ENCODE data around the gene TBC1D2B.

The TBC1D2B gene

DNA sequence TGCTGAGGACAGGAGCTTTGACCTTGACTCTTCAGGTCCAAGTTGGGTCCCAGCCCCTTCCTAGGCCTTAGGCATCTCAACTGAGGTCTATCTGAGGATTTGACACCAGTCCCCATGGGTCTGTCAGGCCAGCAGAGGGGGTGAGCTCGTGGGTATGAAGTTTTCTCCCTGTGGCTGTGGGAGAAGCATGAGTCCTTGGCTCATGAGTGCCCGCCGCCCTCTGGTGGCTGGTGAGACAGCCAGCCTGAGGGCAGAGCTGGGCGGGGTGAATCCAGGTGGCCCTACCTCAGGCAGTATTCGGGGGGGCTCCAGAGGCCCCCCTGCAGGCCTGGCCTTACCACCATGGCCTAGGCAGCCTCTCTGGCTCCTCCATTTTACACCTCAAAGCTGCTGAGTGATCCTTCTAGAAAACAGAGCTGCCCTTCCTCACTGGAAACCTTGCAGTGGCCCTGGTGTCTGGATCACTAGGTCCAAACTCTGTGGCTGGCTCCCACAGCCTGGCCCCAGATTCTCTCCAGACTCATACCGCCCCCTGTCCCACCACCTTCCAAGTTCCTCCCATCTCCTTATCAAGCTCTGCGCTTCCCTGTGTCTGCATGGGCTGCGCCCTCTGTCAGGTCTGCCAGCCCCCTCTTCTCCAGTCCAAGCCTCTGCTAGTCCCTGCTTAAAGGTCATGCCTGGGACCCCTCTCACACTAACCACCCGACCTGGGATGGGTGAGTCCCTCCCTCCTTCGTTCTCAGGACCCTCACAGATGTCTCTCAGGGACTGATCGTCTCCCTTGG is 31.0 kb upstream of the TBC1D2B start (continued):
- TF ChIP-seq, protein P1, sequence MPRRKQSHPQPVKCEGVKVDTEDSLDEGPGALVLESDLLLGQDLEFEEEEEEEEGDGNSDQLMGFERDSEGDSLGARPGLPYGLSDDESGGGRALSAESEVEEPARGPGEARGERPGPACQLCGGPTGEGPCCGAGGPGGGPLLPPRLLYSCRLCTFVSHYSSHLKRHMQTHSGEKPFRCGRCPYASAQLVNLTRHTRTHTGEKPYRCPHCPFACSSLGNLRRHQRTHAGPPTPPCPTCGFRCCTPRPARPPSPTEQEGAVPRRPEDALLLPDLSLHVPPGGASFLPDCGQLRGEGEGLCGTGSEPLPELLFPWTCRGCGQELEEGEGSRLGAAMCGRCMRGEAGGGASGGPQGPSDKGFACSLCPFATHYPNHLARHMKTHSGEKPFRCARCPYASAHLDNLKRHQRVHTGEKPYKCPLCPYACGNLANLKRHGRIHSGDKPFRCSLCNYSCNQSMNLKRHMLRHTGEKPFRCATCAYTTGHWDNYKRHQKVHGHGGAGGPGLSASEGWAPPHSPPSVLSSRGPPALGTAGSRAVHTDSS (tag by site-specific recombination; IDR thresholded peaks at IDR 0.05), result no peak
- 0 out of 2 replicates have a peak, but pooled peaks have one; percentile 57 for TF ChIP-seq ZNF660 (tag by site-specific recombination; IDR thresholded peaks at IDR 0.05)
- TF ChIP-seq, protein P2, sequence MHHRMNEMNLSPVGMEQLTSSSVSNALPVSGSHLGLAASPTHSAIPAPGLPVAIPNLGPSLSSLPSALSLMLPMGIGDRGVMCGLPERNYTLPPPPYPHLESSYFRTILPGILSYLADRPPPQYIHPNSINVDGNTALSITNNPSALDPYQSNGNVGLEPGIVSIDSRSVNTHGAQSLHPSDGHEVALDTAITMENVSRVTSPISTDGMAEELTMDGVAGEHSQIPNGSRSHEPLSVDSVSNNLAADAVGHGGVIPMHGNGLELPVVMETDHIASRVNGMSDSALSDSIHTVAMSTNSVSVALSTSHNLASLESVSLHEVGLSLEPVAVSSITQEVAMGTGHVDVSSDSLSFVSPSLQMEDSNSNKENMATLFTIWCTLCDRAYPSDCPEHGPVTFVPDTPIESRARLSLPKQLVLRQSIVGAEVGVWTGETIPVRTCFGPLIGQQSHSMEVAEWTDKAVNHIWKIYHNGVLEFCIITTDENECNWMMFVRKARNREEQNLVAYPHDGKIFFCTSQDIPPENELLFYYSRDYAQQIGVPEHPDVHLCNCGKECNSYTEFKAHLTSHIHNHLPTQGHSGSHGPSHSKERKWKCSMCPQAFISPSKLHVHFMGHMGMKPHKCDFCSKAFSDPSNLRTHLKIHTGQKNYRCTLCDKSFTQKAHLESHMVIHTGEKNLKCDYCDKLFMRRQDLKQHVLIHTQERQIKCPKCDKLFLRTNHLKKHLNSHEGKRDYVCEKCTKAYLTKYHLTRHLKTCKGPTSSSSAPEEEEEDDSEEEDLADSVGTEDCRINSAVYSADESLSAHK (tag by site-specific recombination; IDR thresholded peaks at IDR 0.05), result no peak

DNA sequence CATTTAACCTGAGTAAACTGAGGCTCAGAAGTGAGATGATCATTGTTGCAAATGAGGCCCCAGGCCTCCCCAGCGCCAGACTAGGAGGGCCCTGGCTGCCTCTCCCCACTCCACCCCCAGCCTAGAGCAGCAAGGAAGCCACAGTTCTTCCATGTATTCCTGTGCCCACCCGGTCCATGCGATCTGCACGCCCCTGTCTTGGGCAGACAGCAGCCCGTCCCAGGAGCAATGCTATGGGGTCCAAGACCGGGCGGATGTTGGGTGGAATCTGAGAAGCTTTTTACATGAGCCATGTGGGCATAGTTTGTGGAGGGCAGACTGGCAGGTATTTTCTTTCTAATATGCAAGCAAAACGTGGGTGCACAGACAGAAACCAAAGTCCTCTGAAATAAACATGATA is 30.0 kb upstream of the TBC1D2B start:
- TF ChIP-seq ZNF777 (tag by site-specific recombination; IDR thresholded peaks at IDR 0.05; ENCODE audit: borderline replicate concordance) (no peak), ZIC2 (tag by site-specific recombination; IDR thresholded peaks at IDR 0.05) (no peak), ZNF404 (tag by site-specific recombination; IDR thresholded peaks at IDR 0.05) (no peak), ZSCAN16 (tag by site-specific recombination; IDR thresholded peaks at IDR 0.05) (no peak), KLF1 (tag by site-specific recombination; IDR thresholded peaks at IDR 0.05) (no peak), ZNF174 (tag by site-specific recombination; IDR thresholded peaks at IDR 0.05) (no peak), GLI2 (tag by site-specific recombination; IDR thresholded peaks at IDR 0.05; ENCODE audit: borderline replicate concordance, low read depth) (no peak), ZNF530 (tag by site-specific recombination; IDR thresholded peaks at IDR 0.05; ENCODE audit: low read depth) (no peak), ZNF132 (tag by site-specific recombination; IDR thresholded peaks at IDR 0.05; ENCODE audit: borderline replicate concordance) (no peak), ZNF138 (tag by site-specific recombination; IDR thresholded peaks at IDR 0.05; ENCODE audit: borderline replicate concordance) (no peak), ZNF214 (tag by site-specific recombination; IDR thresholded peaks at IDR 0.05; ENCODE audit: borderline replicate concordance) (no peak), ZFP37 (tag by site-specific recombination; IDR thresholded peaks at IDR 0.05) (no peak), ZNF629 (tag by site-specific recombination; IDR thresholded peaks at IDR 0.05) (no peak), ZNF555 (tag by site-specific recombination; conservative IDR thresholded peaks at IDR 0.05) (no peak), SP2 (tag by site-specific recombination; IDR thresholded peaks at IDR 0.05) (no peak), ZNF548 (tag by site-specific recombination; IDR thresholded peaks at IDR 0.05) (no peak)
- TF ChIP-seq, protein P3, sequence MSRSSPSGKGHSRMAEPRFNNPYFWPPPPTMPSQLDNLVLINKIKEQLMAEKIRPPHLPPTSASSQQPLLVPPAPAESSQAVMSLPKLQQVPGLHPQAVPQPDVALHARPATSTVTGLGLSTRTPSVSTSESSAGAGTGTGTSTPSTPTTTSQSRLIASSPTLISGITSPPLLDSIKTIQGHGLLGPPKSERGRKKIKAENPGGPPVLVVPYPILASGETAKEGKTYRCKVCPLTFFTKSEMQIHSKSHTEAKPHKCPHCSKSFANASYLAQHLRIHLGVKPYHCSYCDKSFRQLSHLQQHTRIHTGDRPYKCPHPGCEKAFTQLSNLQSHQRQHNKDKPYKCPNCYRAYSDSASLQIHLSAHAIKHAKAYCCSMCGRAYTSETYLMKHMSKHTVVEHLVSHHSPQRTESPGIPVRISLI (tag by site-specific recombination; IDR thresholded peaks at IDR 0.05), result no peak
- Histone ChIP-seq H3K27ac (ENCODE audit: extremely low read depth, low read depth, low read length) (no peak overlapping the region), H3K9me3 (ENCODE audit: control insufficient read depth, insufficient read depth, low read depth, low read length) (no peaks in the 10 kb centered on the region), H3K36me3 (ENCODE audit: control insufficient read depth in 2 of 2, insufficient read depth in 1 of 2, low read length in 2 of 2) (peaks cover 0 to 7% of the 10 kb centered on the region in 2 experiments; a peak in 2 of 3 replicates), H3K4me3 (ENCODE audit: low read depth, low read length) (no peak overlapping the region), H3K4me1 (ENCODE audit: control insufficient read depth, insufficient read depth, low read length) (no peaks in the 10 kb centered on the region)
- ChIA-PET CTCF (interaction anchor here (0.6 to 11.3 kb wide), 28 partner anchors 9 to 888 kb away, joined by 4 to 206 read pairs (median 9); partner anchors contain the start of genes SH2D7 and TBC1D2B), POLR2A (no interaction called here)

All from HEK293 (cell line).